GM19467 (cell line): ENCODE measurements around the gene LCP2.

Experiments used
- ATAC-seq: cut with Tn5 transposase; IDR thresholded peaks from one replicate; pipeline ENCODE4 v1.9.1; 2021; ENCODE audit warnings: mild to moderate bottlenecking, moderate library complexity; ENCODE audit not compliant: unreplicated experiment

The LCP2 gene

GRCh38 chr5:170297589-170298462, at the start of gene LCP2:
Gene LCP2, minus strand, starts transcription at chr5:170297777. Its CDS starts 166 bp downstream, at chr5:170297611.
- ATAC-seq: peak; percentile 37

GRCh38 chr5:170347022-170347567, 49.5 kb upstream of the LCP2 start:
- ATAC-seq: no peak

- no peak for ATAC-seq
Observed at GRCh38 chr5:170345971-170346370, 48.4 kb upstream of the LCP2 start.

GRCh38 chr5:170343177-170343576, 45.6 kb upstream of the LCP2 start:
- ATAC-seq: no peak

- no peak for ATAC-seq
Observed at GRCh38 chr5:170342153-170342725, 44.7 kb upstream of the LCP2 start.

GRCh38 chr5:170341545-170341944, 44.0 kb upstream of the LCP2 start:
- no peak for ATAC-seq

- no peak for ATAC-seq
Observed at GRCh38 chr5:170339780-170340167, 42.2 kb upstream of the LCP2 start.

- ATAC-seq: peak; percentile 70
Observed at GRCh38 chr5:170338933-170339779, 41.6 kb upstream of the LCP2 start.

- no peak for ATAC-seq
Observed at GRCh38 chr5:170338291-170338690, 40.7 kb upstream of the LCP2 start.

GRCh38 chr5:170337045-170337733, 39.6 kb upstream of the LCP2 start:
- no peak for ATAC-seq

- ATAC-seq: no peak
Observed at GRCh38 chr5:170336065-170336464, 38.5 kb upstream of the LCP2 start.

GRCh38 chr5:170334626-170335025, 37.0 kb upstream of the LCP2 start:
- no peak for ATAC-seq

- ATAC-seq: no peak
Observed at GRCh38 chr5:170333161-170333910, 35.8 kb upstream of the LCP2 start.

GRCh38 chr5:170332058-170332457, 34.5 kb upstream of the LCP2 start:
- no peak for ATAC-seq

- no peak for ATAC-seq
Observed at GRCh38 chr5:170330568-170331054, 33.0 kb upstream of the LCP2 start.

GRCh38 chr5:170329524-170329923, 31.9 kb upstream of the LCP2 start:
- ATAC-seq: no peak

- ATAC-seq: no peak
Observed at GRCh38 chr5:170327829-170328228, 30.3 kb upstream of the LCP2 start.

GRCh38 chr5:170327168-170327567, 29.6 kb upstream of the LCP2 start:
- ATAC-seq: no peak

GRCh38 chr5:170319301-170319700, 21.7 kb upstream of the LCP2 start:
- ATAC-seq: no peak

- no peak for ATAC-seq
Observed at GRCh38 chr5:170317499-170317898, 19.9 kb upstream of the LCP2 start.
